ENCODE results near the gene TTC39C.
"Not testable (repeated sequence)": the region's sequence is repeated elsewhere in the genome, so short reads cannot be mapped to it uniquely, and the experiment has no call there.

- not testable (repeated sequence) for TF ChIP-seq POLR2AphosphoS5 (IDR thresholded peaks at IDR 0.05; ENCODE audit: borderline replicate concordance, low read depth, low read length); EZH2 (IDR thresholded peaks at IDR 0.05); FOXP2 (optimal IDR thresholded peaks at IDR 0.05; ENCODE audit: control extremely low read depth, extremely low read length, insufficient read depth)
Observed at GRCh38 chr18:24028946-24029345, 14.4 kb downstream of the TTC39C start.

Measured in SK-N-MC (cell line).